B cell (primary cell): Measurements from ENCODE around the gene TYW1B.
"Not testable (repeated sequence)": the region's sequence is repeated elsewhere in the genome, so short reads cannot be mapped to it uniquely, and the experiment has no call there.

ENCODE experiments used
- CTCF ChIP-seq: fragments of 200-600 bp; IDR thresholded peaks from one replicate; pipeline ENCODE4 v1.8.0; 2022; ENCODE audit warnings: antibody characterized with exemption, mild to moderate bottlenecking
- EZH2 ChIP-seq: IDR thresholded peaks from 2 replicates; pipeline ENCODE4 v1.6.1; 2012; ENCODE audit warnings: borderline replicate concordance, low read depth, mild to moderate bottlenecking, moderate library complexity, low read length; ENCODE audit not compliant: insufficient read depth, poor library complexity, severe bottlenecking

DNA sequence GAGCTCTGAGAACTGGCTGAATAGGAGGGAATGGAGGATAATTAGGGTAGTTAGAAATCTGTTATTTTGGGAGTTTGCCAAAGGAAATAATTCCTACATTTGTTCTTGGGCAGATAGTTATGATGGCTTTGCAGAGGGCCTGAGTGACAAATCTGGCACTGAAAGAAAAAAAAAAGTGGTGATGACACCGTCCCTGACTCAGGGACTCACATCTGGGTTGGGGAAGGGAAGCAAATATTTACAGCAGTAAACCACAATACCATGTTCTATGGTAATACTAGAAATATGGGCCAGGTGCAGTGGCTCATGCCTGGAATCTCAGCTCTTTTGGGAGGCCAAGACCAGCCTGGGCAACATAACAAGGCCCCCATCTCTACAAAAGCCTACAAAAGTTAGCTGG is 29.9 kb upstream of the TYW1B start:
- TF ChIP-seq EZH2, CTCF: not testable (repeated sequence)
